Measurements from ENCODE around the gene FYN. TPM values are rescaled to one million over a fixed set of nuclear protein-coding genes. Genes with fewer than 3 reads are reported as not detected.

FYN gene
- total RNA-seq, 1 experiment from 2014 or later, result 7.2 TPM

DNA sequence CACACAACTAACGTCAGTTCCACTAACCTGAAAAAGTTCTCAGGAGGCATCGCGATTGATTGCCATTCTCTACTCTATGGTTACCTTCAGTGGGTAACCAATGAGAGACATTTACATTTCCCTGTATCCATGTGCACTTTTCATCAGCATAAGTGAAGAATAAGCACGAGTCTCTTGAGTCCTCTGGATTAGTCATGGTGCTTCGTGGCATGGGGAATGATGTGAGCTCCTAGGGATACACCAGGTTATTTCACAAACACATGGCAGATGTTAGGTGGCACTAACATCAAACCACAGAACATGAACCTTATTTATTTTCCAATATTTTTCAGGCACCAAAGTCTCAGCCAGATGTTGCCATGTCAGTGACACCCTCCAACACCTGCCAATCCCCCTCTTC lies 64.0 kb downstream of the FYN start:
- H3K4me3 Mint-ChIP-seq (ENCODE audit: unreplicated experiment), result no peak overlapping the region
- no peak for DNase-seq
- peaks cover 5% of the 10 kb centered on the region for H3K36me3 Mint-ChIP-seq (ENCODE audit: insufficient read depth, unreplicated experiment)
- ChIA-PET CTCF (no interaction called here), POLR2A (no interaction called here)
- no peaks in the 10 kb centered on the region for H3K4me1 Mint-ChIP-seq (ENCODE audit: low read depth, unreplicated experiment)
- no TSS peak for BruUV-seq (replicated peaks)
- H3K9me3 ChIP-seq, result no peaks in the 10 kb centered on the region
- H3K27me3 Mint-ChIP-seq (ENCODE audit: insufficient read depth, unreplicated experiment), result no peaks in the 10 kb centered on the region
- no peaks in the 10 kb centered on the region for H3K4me1 ChIP-seq
- intact Hi-C loops (cut with micrococcal nuclease; ENCODE audit: unreplicated experiment), result no loop called here
- H3K4me3 ChIP-seq (ENCODE audit: low read depth, low read length), result no peak overlapping the region
- H3K27me3 ChIP-seq (replicated peaks; ENCODE audit: control insufficient read depth, insufficient read depth, low read length), result no peaks in the 10 kb centered on the region
- TF ChIP-seq, protein P1, sequence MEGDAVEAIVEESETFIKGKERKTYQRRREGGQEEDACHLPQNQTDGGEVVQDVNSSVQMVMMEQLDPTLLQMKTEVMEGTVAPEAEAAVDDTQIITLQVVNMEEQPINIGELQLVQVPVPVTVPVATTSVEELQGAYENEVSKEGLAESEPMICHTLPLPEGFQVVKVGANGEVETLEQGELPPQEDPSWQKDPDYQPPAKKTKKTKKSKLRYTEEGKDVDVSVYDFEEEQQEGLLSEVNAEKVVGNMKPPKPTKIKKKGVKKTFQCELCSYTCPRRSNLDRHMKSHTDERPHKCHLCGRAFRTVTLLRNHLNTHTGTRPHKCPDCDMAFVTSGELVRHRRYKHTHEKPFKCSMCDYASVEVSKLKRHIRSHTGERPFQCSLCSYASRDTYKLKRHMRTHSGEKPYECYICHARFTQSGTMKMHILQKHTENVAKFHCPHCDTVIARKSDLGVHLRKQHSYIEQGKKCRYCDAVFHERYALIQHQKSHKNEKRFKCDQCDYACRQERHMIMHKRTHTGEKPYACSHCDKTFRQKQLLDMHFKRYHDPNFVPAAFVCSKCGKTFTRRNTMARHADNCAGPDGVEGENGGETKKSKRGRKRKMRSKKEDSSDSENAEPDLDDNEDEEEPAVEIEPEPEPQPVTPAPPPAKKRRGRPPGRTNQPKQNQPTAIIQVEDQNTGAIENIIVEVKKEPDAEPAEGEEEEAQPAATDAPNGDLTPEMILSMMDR (IDR thresholded peaks at IDR 0.05; ENCODE audit: insufficient read depth in 1 of 2, low read depth in 1 of 2, low read length in 1 of 2, severe bottlenecking in 1 of 2, unreplicated experiment in 1 of 2), result no peak
- H3K36me3 ChIP-seq (ENCODE audit: control insufficient read depth, insufficient read depth, low read length), result no peaks in the 10 kb centered on the region
- H3K9me3 Mint-ChIP-seq (ENCODE audit: unreplicated experiment), result no peaks in the 10 kb centered on the region
- no peak overlapping the region for H3K27ac Mint-ChIP-seq (ENCODE audit: unreplicated experiment)

GRCh38 chr6:111808493-111808892 lies 64.8 kb downstream of the FYN start:
- no peaks in the 10 kb centered on the region for H3K36me3 ChIP-seq (ENCODE audit: control insufficient read depth, insufficient read depth, low read length)
- H3K27me3 ChIP-seq (replicated peaks; ENCODE audit: control insufficient read depth, insufficient read depth, low read length), result no peaks in the 10 kb centered on the region
- Mint-ChIP-seq H3K27me3 (ENCODE audit: insufficient read depth, unreplicated experiment) (no peaks in the 10 kb centered on the region), H3K27ac (ENCODE audit: unreplicated experiment) (no peak overlapping the region), H3K36me3 (ENCODE audit: insufficient read depth, unreplicated experiment) (peaks cover under 1% of the 10 kb centered on the region), H3K4me1 (ENCODE audit: low read depth, unreplicated experiment) (no peaks in the 10 kb centered on the region), H3K4me3 (ENCODE audit: unreplicated experiment) (no peak overlapping the region), H3K9me3 (ENCODE audit: unreplicated experiment) (no peaks in the 10 kb centered on the region)
- no TSS peak for BruUV-seq (replicated peaks)
- no peaks in the 10 kb centered on the region for H3K9me3 ChIP-seq
- ChIA-PET CTCF (no interaction called here), POLR2A (no interaction called here)
- H3K4me3 ChIP-seq (ENCODE audit: low read depth, low read length), result no peak overlapping the region
- intact Hi-C loops (cut with micrococcal nuclease; ENCODE audit: unreplicated experiment), result no loop called here
- no peaks in the 10 kb centered on the region for H3K4me1 ChIP-seq
- DNase-seq, result no peak
- TF ChIP-seq, protein P1 (IDR thresholded peaks at IDR 0.05; ENCODE audit: insufficient read depth in 1 of 2, low read depth in 1 of 2, low read length in 1 of 2, severe bottlenecking in 1 of 2, unreplicated experiment in 1 of 2), result no peak

DNA sequence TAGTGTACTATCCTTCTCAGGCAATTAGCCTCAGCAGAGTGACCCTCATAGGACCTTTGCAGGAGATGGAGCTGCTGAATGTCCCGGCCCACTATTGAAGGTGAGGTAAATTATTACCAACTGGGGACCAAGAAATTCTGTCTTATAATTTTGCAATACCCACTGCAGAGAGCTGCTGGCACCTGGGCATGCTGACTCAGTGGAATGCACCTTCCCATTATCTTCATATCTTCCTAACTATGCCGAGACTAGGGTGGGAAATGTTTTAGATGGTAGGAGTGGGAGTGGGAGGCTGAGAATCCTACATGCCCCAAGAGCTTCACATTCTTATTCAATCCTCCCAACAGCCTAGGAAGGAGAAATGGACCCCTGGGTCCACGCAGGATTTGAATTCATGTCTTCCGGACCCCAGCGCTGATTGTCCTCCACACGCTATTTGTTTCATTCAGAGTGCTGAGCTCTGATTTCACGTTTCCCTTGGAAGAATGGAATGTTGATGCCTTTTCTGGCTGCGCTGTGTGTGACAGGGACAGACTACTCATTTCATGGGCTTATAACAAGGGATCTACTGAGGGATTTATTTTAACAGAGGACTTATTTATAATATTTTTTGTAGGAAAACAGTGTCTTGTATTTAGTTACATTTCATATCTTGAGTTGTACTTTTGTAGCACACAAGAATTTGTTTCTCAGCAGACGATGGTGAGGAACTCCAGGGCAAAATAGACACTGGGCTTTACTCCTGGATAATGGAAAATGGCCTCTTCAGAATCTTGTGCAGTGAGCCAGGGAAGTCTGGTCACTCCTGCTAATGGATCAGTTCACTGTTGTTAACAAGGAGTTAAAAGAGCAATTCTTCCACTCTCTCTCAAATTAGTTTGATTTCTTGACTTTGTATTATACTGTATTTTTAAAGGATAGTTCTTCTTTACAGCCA lies 66.4 kb downstream of the FYN start:
- H3K36me3 ChIP-seq (ENCODE audit: control insufficient read depth, insufficient read depth, low read length), result no peaks in the 10 kb centered on the region
- H3K4me1 ChIP-seq, result no peaks in the 10 kb centered on the region
- H3K9me3 ChIP-seq, result no peaks in the 10 kb centered on the region
- Mint-ChIP-seq H3K4me3 (ENCODE audit: unreplicated experiment) (no peak overlapping the region), H3K4me1 (ENCODE audit: low read depth, unreplicated experiment) (no peaks in the 10 kb centered on the region), H3K27me3 (ENCODE audit: insufficient read depth, unreplicated experiment) (no peaks in the 10 kb centered on the region), H3K36me3 (ENCODE audit: insufficient read depth, unreplicated experiment) (no peaks in the 10 kb centered on the region), H3K9me3 (ENCODE audit: unreplicated experiment) (no peaks in the 10 kb centered on the region), H3K27ac (ENCODE audit: unreplicated experiment) (no peak overlapping the region)
- TF ChIP-seq, protein P1 (IDR thresholded peaks at IDR 0.05; ENCODE audit: insufficient read depth in 1 of 2, low read depth in 1 of 2, low read length in 1 of 2, severe bottlenecking in 1 of 2, unreplicated experiment in 1 of 2), result no peak
- intact Hi-C loops (cut with micrococcal nuclease; ENCODE audit: unreplicated experiment), result no loop called here
- ChIA-PET CTCF (no interaction called here), POLR2A (no interaction called here)
- no peak for DNase-seq
- H3K4me3 ChIP-seq (ENCODE audit: low read depth, low read length), result no peak overlapping the region
- H3K27me3 ChIP-seq (replicated peaks; ENCODE audit: control insufficient read depth, insufficient read depth, low read length), result no peaks in the 10 kb centered on the region
- no TSS peak for BruUV-seq (replicated peaks)
